NCI-H2081 (cell line): ENCODE data around the gene ACTG1.

Experiments
- DNase-seq, 2 experiments: peaks; one replicate each; lab custom pipeline; 2025; lab: John Stamatoyannopoulos, UW

ACTG1 gene

GRCh38 chr17:81545160-81545949 lies 32.8 kb upstream of the ACTG1 start:
- no peak for DNase-seq

- no peak for DNase-seq
Observed at GRCh38 chr17:81544281-81544974, 31.8 kb upstream of the ACTG1 start.

- no peak for DNase-seq
Observed at GRCh38 chr17:81543756-81544155, 31.2 kb upstream of the ACTG1 start.

- DNase-seq: no peak
Observed at GRCh38 chr17:81543339-81543675, 30.7 kb upstream of the ACTG1 start.

GRCh38 chr17:81542431-81543338 lies 30.1 kb upstream of the ACTG1 start:
- DNase-seq: no peak

- DNase-seq: no peak
Observed at GRCh38 chr17:81541123-81541522, 28.5 kb upstream of the ACTG1 start.

GRCh38 chr17:81540676-81541027 lies 28.1 kb upstream of the ACTG1 start:
- no peak for DNase-seq

- no peak for DNase-seq
Observed at GRCh38 chr17:81539961-81540675, 27.5 kb upstream of the ACTG1 start.

GRCh38 chr17:81539571-81539900 lies 26.9 kb upstream of the ACTG1 start:
- no peak for DNase-seq

- no peak for DNase-seq
Observed at GRCh38 chr17:81538651-81539570, 26.3 kb upstream of the ACTG1 start.

GRCh38 chr17:81537856-81538555 lies 25.4 kb upstream of the ACTG1 start:
- peak; percentile 82 to 94 for DNase-seq

- DNase-seq: peak; percentile 73 to 93
Observed at GRCh38 chr17:81537343-81537855, 24.8 kb upstream of the ACTG1 start.

- no peak for DNase-seq
Observed at GRCh38 chr17:81536299-81537290, 24.0 kb upstream of the ACTG1 start.

- no peak for DNase-seq
Observed at GRCh38 chr17:81535480-81536298, 23.1 kb upstream of the ACTG1 start.

- DNase-seq: no peak
Observed at GRCh38 chr17:81535007-81535328, 22.4 kb upstream of the ACTG1 start.

GRCh38 chr17:81534157-81535006 lies 21.8 kb upstream of the ACTG1 start:
- no peak for DNase-seq
